PFSK-1 (cell line): ENCODE results near the gene CREB3L2.

Experiments used
- FOXP2 ChIP-seq: optimal IDR thresholded peaks from 2 replicates; pipeline ENCODE3; 2011; ENCODE audit warnings: borderline replicate concordance, control low read depth, inconsistent platforms; ENCODE audit not compliant: insufficient read depth; ENCODE audit errors: extremely low read length, extremely low read depth
- POLR2AphosphoS5 ChIP-seq: IDR thresholded peaks from 2 replicates; pipeline ENCODE4 v1.6.1; 2012; ENCODE audit warnings: low read depth, mild to moderate bottlenecking, control low read depth, low read length, moderate library complexity

GRCh38 chr7:138021889-138022288, 20.0 kb upstream of the CREB3L2 start:
- TF ChIP-seq POLR2AphosphoS5 (no peak), FOXP2 (no peak)
